H1 (cell line): ENCODE results near the gene KRT80. TPM values are rescaled to one million over a fixed set of nuclear protein-coding genes. Genes with fewer than 3 reads are reported as not detected.

Source experiments
- CTBP2 ChIP-seq: IDR thresholded peaks from 2 replicates; pipeline ENCODE4 v1.7.0; 2011; ENCODE audit warnings: borderline replicate concordance, mild to moderate bottlenecking, moderate library complexity, mixed read lengths, low read length; ENCODE audit not compliant: insufficient read depth, insufficient read length
- HDAC2 ChIP-seq, 2 experiments: fragments of 300-600 bp in 1 of 2; sonication (generic) in 1 of 2; IDR thresholded peaks; 2 replicates each; pipeline ENCODE4 v1.6.1; 2011 to 2012; ENCODE audit warnings: low read depth in 2 of 2, low read length in 2 of 2, mild to moderate bottlenecking in 2 of 2, moderate library complexity in 2 of 2, borderline replicate concordance in 1 of 2, inconsistent platforms in 1 of 2
- PHF8 ChIP-seq: fragments of 200-600 bp; sonication (generic); conservative IDR thresholded peaks from 2 replicates; pipeline ENCODE4 v1.7.1; 2012; ENCODE audit warnings: low read depth, mild to moderate bottlenecking, inconsistent platforms, low read length, moderate library complexity
- POLR2AphosphoS5 ChIP-seq: IDR thresholded peaks from 2 replicates; pipeline ENCODE4 v1.6.1; 2011; ENCODE audit warnings: low read depth, low read length
- RAD21 ChIP-seq, 2 experiments: IDR thresholded peaks in 1 of 2; conservative IDR thresholded peaks in 1 of 2; 2 replicates each; pipeline ENCODE4 v1.6.1; 2011; ENCODE audit warnings: low read depth in 2 of 2, low read length in 2 of 2, improper control_type of control experiment in 1 of 2, inconsistent platforms in 1 of 2, mild to moderate bottlenecking in 1 of 2, moderate library complexity in 1 of 2
- SIX5 ChIP-seq: IDR thresholded peaks from 2 replicates; pipeline ENCODE4 v1.6.1; 2011; ENCODE audit warnings: mild to moderate bottlenecking, low read depth, low read length
- SP1 ChIP-seq: IDR thresholded peaks from 2 replicates; pipeline ENCODE4 v1.6.1; 2011; ENCODE audit warnings: low read depth, low read length
- TAF1 ChIP-seq: IDR thresholded peaks from 2 replicates; pipeline ENCODE4 v1.6.1; 2011; ENCODE audit warnings: mild to moderate bottlenecking, low read depth, low read length
- TAF7 ChIP-seq: optimal IDR thresholded peaks from 2 replicates; pipeline ENCODE3; 2011; ENCODE audit warnings: low read depth, mild to moderate bottlenecking, inconsistent platforms, low read length, moderate library complexity, borderline replicate concordance
- YY1 ChIP-seq: IDR thresholded peaks from 2 replicates; pipeline ENCODE4 v1.6.1; 2011; ENCODE audit warnings: low read depth, mild to moderate bottlenecking, low read length
- polyA plus RNA-seq, 7 experiments: library from polyadenylated mRNA; depleted of rRNA in 3 of 7; stranded (reverse) in 5 of 7; unstranded in 2 of 7; fragments of >200 nt in 5 of 7; fragments of 200-250 nt in 2 of 7; gene quantifications; 1 replicate in 5 of 7; 2 replicates in 1 of 7; 4 replicates in 1 of 7; pipeline versions ENCODE4 v1.2.1 to v1.2.3, GENCODE V29; 2011 to 2013; ENCODE audit warnings: missing spikeins in 2 of 7, mixed read lengths in 2 of 7
- total RNA-seq: library from RNA; stranded (reverse); fragmentation: NEBNext Ultra II Directional; extraction: Animal tissue kit (Norgen Biotek cat#: 25700); gene quantifications from 2 replicates; pipeline ENCODE4 v1.2.1, GENCODE V29; 2021

The KRT80 gene
- total and polyA plus RNA-seq, 2 of the 8 experiments (the other 6 are each of a cell fraction or from before 2014, with no cell fraction given) = 0.05 TPM; not detected in 1

DNA sequence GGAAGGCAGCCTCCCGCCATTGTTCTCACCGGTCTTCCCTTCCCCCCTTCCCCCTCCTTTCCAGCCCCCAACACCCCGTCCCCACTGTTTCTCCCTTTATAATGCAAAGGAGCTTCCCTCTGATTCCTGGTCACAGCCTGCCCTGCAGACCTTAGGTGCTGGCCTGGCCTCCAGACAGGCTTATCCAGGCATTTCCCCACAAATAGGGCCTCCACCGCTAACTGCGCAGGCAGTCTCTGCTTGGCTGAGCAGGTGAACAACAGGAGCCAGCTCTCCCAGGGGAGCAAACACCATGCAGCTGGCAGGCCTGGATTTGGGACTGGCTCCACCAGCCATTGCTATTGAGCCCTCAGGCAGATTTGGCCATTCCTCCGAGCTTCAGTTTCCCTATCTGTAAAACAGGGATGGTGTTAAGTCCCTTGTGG is 66.3 kb downstream of the KRT80 start (continued):
- TF ChIP-seq HDAC2 (IDR thresholded peaks at IDR 0.05; ENCODE audit: borderline replicate concordance in 1 of 2, low read depth in 2 of 2, low read length in 2 of 2) (peak in 1 of 2 experiments; percentile 88; a peak in 1 of 4 replicates), TAF7 (peak; percentile 80), SP1 (0 out of 2 replicates have a peak, but pooled peaks have one; percentile 58), PHF8 (no peak), YY1 (peak; percentile 72; the same call in 1 of the 2 replicates), CTBP2 (peak; percentile 24), SIX5 (no peak), TAF1 (peak; percentile 72), RAD21 (IDR thresholded peaks at IDR 0.05 in 1 of 2, conservative IDR thresholded peaks at IDR 0.05 in 1 of 2; ENCODE audit: low read depth in 2 of 2, low read length in 2 of 2) (0 out of 4 replicates have a peak, but pooled peaks of 1 of the 2 experiments have one; percentile 13), POLR2AphosphoS5 (peak; percentile 64; the same call in 1 of the 2 replicates)
